WERI-Rb-1 (cell line): ENCODE measurements around the gene PRR16.

ENCODE experiments used
- DNase-seq: peaks from one replicate; pipeline ENCODE4 v3.0.0-alpha.2; 2020
- H3K27ac ChIP-seq: fragments of 250-450 bp; sonication (Bioruptor Pico); 2 replicates; pipeline ENCODE4 v1.5.1; 2020; ENCODE audit warnings: mild to moderate bottlenecking, moderate library complexity
- H3K27me3 ChIP-seq: fragments of 250-450 bp; sonication (Bioruptor Pico); 2 replicates; pipeline ENCODE4 v1.5.1; 2021; ENCODE audit warnings: mild to moderate bottlenecking, low read depth, moderate library complexity; ENCODE audit not compliant: insufficient read depth, severe bottlenecking
- H3K36me3 ChIP-seq: fragments of 250-450 bp; sonication (Bioruptor Pico); 2 replicates; pipeline ENCODE4 v1.5.1; 2020; ENCODE audit warnings: mild to moderate bottlenecking, moderate library complexity
- H3K4me3 ChIP-seq: 2 replicates; pipeline ENCODE4 v1.5.1; 2011; ENCODE audit warnings: low read depth, mild to moderate bottlenecking, control low read depth, low read length
- H3K9me3 ChIP-seq: fragments of 250-450 bp; sonication (Bioruptor Pico); 2 replicates; pipeline ENCODE4 v1.5.1; 2021; ENCODE audit warnings: mild to moderate bottlenecking, moderate library complexity; ENCODE audit not compliant: severe bottlenecking
- TF ChIP-seq, protein P1 (sequence below): IDR thresholded peaks from 2 replicates; pipeline ENCODE4 v1.5.1; 2011; ENCODE audit warnings: low read depth, mild to moderate bottlenecking, control low read depth, inconsistent platforms, low read length

PRR16 gene

GRCh38 chr5:120435129-120435528, 29.0 kb upstream of the PRR16 start:
- TF ChIP-seq, protein P1, sequence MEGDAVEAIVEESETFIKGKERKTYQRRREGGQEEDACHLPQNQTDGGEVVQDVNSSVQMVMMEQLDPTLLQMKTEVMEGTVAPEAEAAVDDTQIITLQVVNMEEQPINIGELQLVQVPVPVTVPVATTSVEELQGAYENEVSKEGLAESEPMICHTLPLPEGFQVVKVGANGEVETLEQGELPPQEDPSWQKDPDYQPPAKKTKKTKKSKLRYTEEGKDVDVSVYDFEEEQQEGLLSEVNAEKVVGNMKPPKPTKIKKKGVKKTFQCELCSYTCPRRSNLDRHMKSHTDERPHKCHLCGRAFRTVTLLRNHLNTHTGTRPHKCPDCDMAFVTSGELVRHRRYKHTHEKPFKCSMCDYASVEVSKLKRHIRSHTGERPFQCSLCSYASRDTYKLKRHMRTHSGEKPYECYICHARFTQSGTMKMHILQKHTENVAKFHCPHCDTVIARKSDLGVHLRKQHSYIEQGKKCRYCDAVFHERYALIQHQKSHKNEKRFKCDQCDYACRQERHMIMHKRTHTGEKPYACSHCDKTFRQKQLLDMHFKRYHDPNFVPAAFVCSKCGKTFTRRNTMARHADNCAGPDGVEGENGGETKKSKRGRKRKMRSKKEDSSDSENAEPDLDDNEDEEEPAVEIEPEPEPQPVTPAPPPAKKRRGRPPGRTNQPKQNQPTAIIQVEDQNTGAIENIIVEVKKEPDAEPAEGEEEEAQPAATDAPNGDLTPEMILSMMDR = no peak
- H3K36me3 ChIP-seq = no peaks in the 10 kb centered on the region
- H3K27me3 ChIP-seq = no peaks in the 10 kb centered on the region
- no peak for DNase-seq
- no peak overlapping the region for H3K27ac ChIP-seq
- no peaks in the 10 kb centered on the region for H3K9me3 ChIP-seq
- H3K4me3 ChIP-seq = no peak overlapping the region

- Histone ChIP-seq H3K36me3 (no peaks in the 10 kb centered on the region), H3K27me3 (no peaks in the 10 kb centered on the region), H3K9me3 (no peaks in the 10 kb centered on the region), H3K4me3 (no peak overlapping the region), H3K27ac (no peak overlapping the region)
- TF ChIP-seq, protein P1 = no peak
- DNase-seq = no peak
Measured at GRCh38 chr5:120436996-120437395, 27.1 kb upstream of the PRR16 start.

- TF ChIP-seq, protein P1 = no peak
- no peaks in the 10 kb centered on the region for H3K9me3 ChIP-seq
- H3K27me3 ChIP-seq = no peaks in the 10 kb centered on the region
- H3K36me3 ChIP-seq = no peaks in the 10 kb centered on the region
- no peak overlapping the region for H3K27ac ChIP-seq
- no peak for DNase-seq
- no peak overlapping the region for H3K4me3 ChIP-seq
Measured at GRCh38 chr5:120442694-120443093, 21.4 kb upstream of the PRR16 start.

GRCh38 chr5:120443607-120444006, 20.5 kb upstream of the PRR16 start:
- H3K4me3 ChIP-seq = no peak overlapping the region
- no peaks in the 10 kb centered on the region for H3K36me3 ChIP-seq
- TF ChIP-seq, protein P1 = no peak
- no peaks in the 10 kb centered on the region for H3K9me3 ChIP-seq
- no peak for DNase-seq
- no peak overlapping the region for H3K27ac ChIP-seq
- no peaks in the 10 kb centered on the region for H3K27me3 ChIP-seq

DNA sequence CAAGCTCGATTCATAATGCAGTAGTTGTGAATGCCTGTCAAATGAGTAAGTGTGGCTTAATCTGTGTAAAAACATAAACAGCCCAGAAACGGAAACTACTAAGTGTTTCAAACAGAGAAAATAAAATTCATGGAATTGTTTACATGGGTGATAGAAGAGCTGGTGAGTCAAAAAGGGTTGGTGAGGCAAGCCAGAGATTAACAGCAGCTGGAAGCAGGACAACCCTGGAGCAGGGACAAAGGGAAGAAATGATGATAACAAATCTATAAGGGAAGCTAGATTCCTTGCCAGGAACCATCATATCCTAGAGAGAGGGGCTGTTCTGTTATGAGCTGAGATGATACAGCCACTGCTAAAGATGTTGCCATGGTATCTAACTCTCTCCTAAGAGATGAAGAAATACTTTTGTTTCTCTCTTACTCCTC, 18.0 kb upstream of the PRR16 start:
- no peak overlapping the region for H3K4me3 ChIP-seq

DNA sequence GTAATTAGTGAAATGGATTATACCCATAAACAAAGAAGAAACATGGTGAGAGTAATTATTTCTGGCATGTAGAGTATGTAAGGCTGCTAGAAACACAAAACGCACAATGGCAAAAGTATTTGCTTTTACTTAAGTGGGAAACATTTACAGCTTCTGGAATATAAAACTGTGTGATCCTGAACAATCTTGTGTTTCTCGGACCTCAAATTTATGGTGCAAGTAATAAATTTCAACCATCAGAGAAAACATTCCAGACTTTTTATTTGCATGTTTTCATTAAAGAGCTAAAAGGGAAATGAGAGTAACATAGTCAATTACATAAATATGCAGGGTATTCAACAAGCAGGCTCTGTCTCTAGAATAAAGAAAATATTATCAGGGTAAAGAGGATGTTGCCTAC, 17.2 kb upstream of the PRR16 start:
- DNase-seq = no peak

More for the DNA sequence above, 18.0 kb upstream of the PRR16 start:
- TF ChIP-seq, protein P1 = no peak
- DNase-seq = no peak
- H3K27ac ChIP-seq = no peak overlapping the region
- H3K9me3 ChIP-seq = no peaks in the 10 kb centered on the region
- no peaks in the 10 kb centered on the region for H3K36me3 ChIP-seq
- no peaks in the 10 kb centered on the region for H3K27me3 ChIP-seq

More for the DNA sequence above, 17.2 kb upstream of the PRR16 start:
- Histone ChIP-seq H3K27ac (no peak overlapping the region), H3K27me3 (no peaks in the 10 kb centered on the region), H3K9me3 (no peaks in the 10 kb centered on the region), H3K36me3 (no peaks in the 10 kb centered on the region), H3K4me3 (no peak overlapping the region)
- TF ChIP-seq, protein P1 = no peak
